ENCODE measurements around the gene CRYBB3. TPM values are rescaled to one million over a fixed set of nuclear protein-coding genes. Genes with fewer than 3 reads are reported as not detected.
A peak's percentile ranks its signal among the peaks of the same experiment; 100 is the strongest.
"Not testable (repeated sequence)": the region's sequence is repeated elsewhere in the genome, so short reads cannot be mapped to it uniquely, and the experiment has no call there.

Gene CRYBB3
- total and polyA plus RNA-seq, 2 of the 13 experiments (the other 11 are each of a cell fraction or from before 2014, with no cell fraction given), result 0.18 to 0.28 TPM

DNA sequence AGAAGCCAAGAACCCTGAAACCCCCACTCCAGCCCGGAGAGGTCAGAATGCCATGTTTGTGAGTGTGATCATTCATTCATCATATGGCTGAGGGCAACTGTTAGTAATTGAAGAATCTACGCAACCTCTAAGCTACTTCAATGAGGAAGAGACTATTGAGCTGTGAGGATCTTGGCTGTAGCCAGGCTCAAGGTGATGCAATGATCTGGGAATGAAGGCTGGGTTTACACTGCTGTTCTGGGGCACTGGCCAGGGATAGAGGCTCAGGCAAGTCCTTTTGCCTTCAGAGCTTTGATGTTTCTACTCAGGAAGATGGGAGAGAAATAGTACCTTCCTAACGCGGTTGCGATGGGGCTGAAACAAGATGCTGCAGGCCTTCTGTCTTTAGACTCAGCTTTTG lies 32.6 kb downstream of the CRYBB3 start:
- H3K9me3 ChIP-seq (ENCODE audit: low read length), result no peaks in the 10 kb centered on the region
- TF ChIP-seq JARID2 (CRISPR knock-in tag; IDR thresholded peaks at IDR 0.05; ENCODE audit: insufficient replicate concordance) (no peak), CEBPB (IDR thresholded peaks at IDR 0.05; ENCODE audit: borderline replicate concordance, low read depth, low read length) (peak; percentile 60; the same call in 1 of the 2 replicates), CEBPG (CRISPR knock-in tag; IDR thresholded peaks at IDR 0.05) (peak; percentile 50; the same call in 1 of the 2 replicates)
- BruUV-seq (replicated peaks), result no TSS peak
- H3K4me3 ChIP-seq (replicated peaks in 1 of 3; ENCODE audit: insufficient read depth in 1 of 3, low read depth in 2 of 3, low read length in 3 of 3), result no peak overlapping the region
- H2AFZ ChIP-seq (ENCODE audit: low read length), result no peak overlapping the region
- intact Hi-C loops (cut with micrococcal nuclease; ENCODE audit: unreplicated experiment), result no loop called here
- H3K27me3 ChIP-seq (ENCODE audit: control insufficient read depth in 1 of 2, insufficient read depth in 2 of 2, low read length in 2 of 2), result peaks cover 2 to 12% of the 10 kb centered on the region in 2 experiments; a peak in 1 of 5 replicates
- H3K9ac ChIP-seq (ENCODE audit: insufficient read depth, low read depth, low read length), result no peak overlapping the region
- no peak overlapping the region for H3K27ac ChIP-seq (ENCODE audit: extremely low read length, insufficient read depth, low read length)
- FAIRE-seq (no peak), DNase-seq (ENCODE audit: low spot score) (no peak), ATAC-seq (no peak)
- no peaks in the 10 kb centered on the region for H3K36me3 ChIP-seq (replicated peaks in 1 of 2; ENCODE audit: control insufficient read depth in 1 of 2, insufficient read depth in 2 of 2, low read length in 2 of 2)
- 33% methylated on average over 2 of the region's 5 CpGs for WGBS (ENCODE audit: low lambda C conversion rate)
- H3K4me1 ChIP-seq (ENCODE audit: insufficient read depth, low read length), result peaks cover 5% of the 10 kb centered on the region; the same call in 1 of the 2 replicates
- no peaks in the 10 kb centered on the region for H4K20me1 ChIP-seq (ENCODE audit: insufficient read depth, low read length)
- ChIA-PET CTCF (ENCODE audit: low intra/inter-chr PET ratio, low total read pairs) (no interaction called here), POLR2A (no interaction called here)
- in situ Hi-C loops (cut with HindIII; ENCODE audit: extremely low pct_ligation_motif_present, low pct_unique_long_range_greater_than_20kb), result no loop called here
- H3K4me2 ChIP-seq (ENCODE audit: low read depth, low read length), result no peak overlapping the region
- H3K79me2 ChIP-seq (ENCODE audit: insufficient read depth, low read length), result no peaks in the 10 kb centered on the region

DNA sequence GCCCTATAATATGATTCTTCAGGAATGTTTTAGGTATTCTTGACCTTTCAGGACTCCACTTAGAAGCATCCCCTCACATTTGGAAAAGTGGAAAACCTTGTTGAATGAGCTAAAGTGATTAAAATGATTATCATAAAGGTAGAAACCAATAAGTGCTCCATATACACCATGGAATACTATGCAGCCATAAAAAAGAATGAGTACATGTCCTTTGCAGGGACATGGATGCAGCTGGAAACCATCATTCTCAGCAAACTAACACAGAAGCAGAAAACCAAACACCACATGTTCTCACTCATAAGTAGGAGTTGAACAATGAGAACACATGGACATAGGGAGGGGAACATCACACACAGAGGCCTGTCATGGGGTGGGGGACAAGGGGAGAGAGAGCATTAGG lies 34.0 kb downstream of the CRYBB3 start:
- BruUV-seq (replicated peaks); H3K27ac ChIP-seq (ENCODE audit: extremely low read length, insufficient read depth, low read length); H2AFZ ChIP-seq (ENCODE audit: low read length); H3K4me3 ChIP-seq (replicated peaks in 1 of 3; ENCODE audit: insufficient read depth in 1 of 3, low read depth in 2 of 3, low read length in 3 of 3); in situ Hi-C loops (cut with HindIII; ENCODE audit: extremely low pct_ligation_motif_present, low pct_unique_long_range_greater_than_20kb); H3K36me3 ChIP-seq (replicated peaks in 1 of 2; ENCODE audit: control insufficient read depth in 1 of 2, insufficient read depth in 2 of 2, low read length in 2 of 2); H3K4me1 ChIP-seq (ENCODE audit: insufficient read depth, low read length); DNase-seq (ENCODE audit: low spot score); H3K9ac ChIP-seq (ENCODE audit: insufficient read depth, low read depth, low read length); FAIRE-seq; H4K20me1 ChIP-seq (ENCODE audit: insufficient read depth, low read length); CTCF ChIA-PET (ENCODE audit: low intra/inter-chr PET ratio, low total read pairs); POLR2A ChIA-PET; H3K4me2 ChIP-seq (ENCODE audit: low read depth, low read length); H3K9me3 ChIP-seq (ENCODE audit: low read length); H3K79me2 ChIP-seq (ENCODE audit: insufficient read depth, low read length); ATAC-seq: not testable (repeated sequence)
- peaks cover 2 to 15% of the 10 kb centered on the region in 2 experiments; a peak in 1 of 5 replicates for H3K27me3 ChIP-seq (ENCODE audit: control insufficient read depth in 1 of 2, insufficient read depth in 2 of 2, low read length in 2 of 2)
- intact Hi-C loops (cut with micrococcal nuclease; ENCODE audit: unreplicated experiment), result loop anchor here (2.0 kb wide), 1 partner anchor 103 kb away; no protein-coding TSS in a partner anchor

All from HepG2 (cell line).